Liver (tissue), 3 donors: ENCODE data around the gene FUT2.

Experiments used
- FOXA1 ChIP-seq: IDR thresholded peaks from 2 replicates; pipeline ENCODE4 v1.6.1; 2016; ENCODE audit warnings: antibody characterized with exemption
- JUND ChIP-seq, 2 donors: IDR thresholded peaks; 2 replicates each; pipeline ENCODE4 v1.6.1; 2016; ENCODE audit warnings: antibody characterized with exemption in 2 of 2
- RXRA ChIP-seq, 2 donors: IDR thresholded peaks; 2 replicates each; pipeline ENCODE4 v1.6.1; 2017 to 2018; ENCODE audit warnings: antibody characterized with exemption in 2 of 2, mild to moderate bottlenecking in 1 of 2
- SP1 ChIP-seq: IDR thresholded peaks from 2 replicates; pipeline ENCODE4 v1.6.1; 2018; ENCODE audit warnings: antibody characterized with exemption, mild to moderate bottlenecking
- TAF1 ChIP-seq: conservative IDR thresholded peaks from 2 replicates; pipeline ENCODE4 v1.6.1; 2016; ENCODE audit warnings: antibody characterized with exemption, mild to moderate bottlenecking
- YY1 ChIP-seq: IDR thresholded peaks from 2 replicates; pipeline ENCODE4 v1.6.1; 2016; ENCODE audit warnings: antibody characterized with exemption, mild to moderate bottlenecking
- TF ChIP-seq, protein P1 (sequence below): fragments of 150-350 bp; IDR thresholded peaks from 2 replicates; pipeline ENCODE4 v1.5.1; 2017; ENCODE audit warnings: improper control_type of control experiment, low read depth, low read length; ENCODE audit not compliant: missing input control
- donor health status: healthy.
- donor health status: healthy.

DNA sequence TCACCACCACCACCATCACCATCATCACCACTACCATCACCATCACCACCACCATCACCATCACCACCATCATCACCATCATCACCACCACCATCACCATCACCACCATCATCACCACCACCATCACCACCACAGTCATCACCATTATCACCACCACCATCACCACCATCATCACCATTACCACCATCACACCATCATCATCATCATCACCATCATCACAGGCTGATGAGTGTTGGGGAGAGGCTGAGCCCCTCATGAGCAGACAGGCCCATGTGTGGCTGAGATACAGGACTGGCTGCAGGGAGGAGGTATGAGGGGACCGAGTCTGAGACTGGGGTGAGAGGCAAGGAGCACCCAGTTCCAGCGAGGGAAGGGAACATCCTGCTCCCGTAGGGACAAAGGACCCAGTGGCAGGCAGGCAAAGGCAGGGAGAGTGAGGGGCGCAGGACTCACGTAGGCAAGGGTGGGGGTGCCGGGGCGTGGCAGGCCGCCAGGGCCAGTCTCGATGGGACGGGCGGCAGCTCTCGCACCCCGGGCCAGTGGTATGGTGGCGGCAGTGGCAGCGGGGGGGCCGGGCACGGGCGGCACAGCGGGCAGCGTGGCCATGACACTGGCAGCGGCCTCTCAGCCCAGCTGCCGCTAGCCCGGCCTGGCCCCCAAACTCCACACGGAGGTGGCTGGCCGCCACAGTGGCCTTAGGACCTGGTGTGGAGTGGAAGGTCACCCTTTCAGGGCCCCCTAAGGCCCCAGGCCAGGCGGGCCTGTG, 25.7 kb upstream of the FUT2 start:
- TF ChIP-seq RXRA (IDR thresholded peaks at IDR 0.05) = no peak
- TF ChIP-seq, protein P1, sequence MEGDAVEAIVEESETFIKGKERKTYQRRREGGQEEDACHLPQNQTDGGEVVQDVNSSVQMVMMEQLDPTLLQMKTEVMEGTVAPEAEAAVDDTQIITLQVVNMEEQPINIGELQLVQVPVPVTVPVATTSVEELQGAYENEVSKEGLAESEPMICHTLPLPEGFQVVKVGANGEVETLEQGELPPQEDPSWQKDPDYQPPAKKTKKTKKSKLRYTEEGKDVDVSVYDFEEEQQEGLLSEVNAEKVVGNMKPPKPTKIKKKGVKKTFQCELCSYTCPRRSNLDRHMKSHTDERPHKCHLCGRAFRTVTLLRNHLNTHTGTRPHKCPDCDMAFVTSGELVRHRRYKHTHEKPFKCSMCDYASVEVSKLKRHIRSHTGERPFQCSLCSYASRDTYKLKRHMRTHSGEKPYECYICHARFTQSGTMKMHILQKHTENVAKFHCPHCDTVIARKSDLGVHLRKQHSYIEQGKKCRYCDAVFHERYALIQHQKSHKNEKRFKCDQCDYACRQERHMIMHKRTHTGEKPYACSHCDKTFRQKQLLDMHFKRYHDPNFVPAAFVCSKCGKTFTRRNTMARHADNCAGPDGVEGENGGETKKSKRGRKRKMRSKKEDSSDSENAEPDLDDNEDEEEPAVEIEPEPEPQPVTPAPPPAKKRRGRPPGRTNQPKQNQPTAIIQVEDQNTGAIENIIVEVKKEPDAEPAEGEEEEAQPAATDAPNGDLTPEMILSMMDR = no peak
- TF ChIP-seq YY1 = no peak
- no peak for TF ChIP-seq JUND (IDR thresholded peaks at IDR 0.05)
- TF ChIP-seq FOXA1 = no peak
- no peak for TF ChIP-seq TAF1
- TF ChIP-seq SP1 = no peak
